DMS53 (cell line): ENCODE measurements around the gene PEBP1.
A peak's percentile ranks its signal among the peaks of the same experiment; 100 is the strongest.
"Not testable (repeated sequence)": the region's sequence is repeated elsewhere in the genome, so short reads cannot be mapped to it uniquely, and the experiment has no call there.

Experiments
- DNase-seq: peaks from one replicate; lab custom pipeline; 2025; lab: John Stamatoyannopoulos, UW

Gene PEBP1

GRCh38 chr12:118135788-118136558 is at the start of gene PEBP1:
TSS of gene PEBP1 (plus strand) at chr12:118136124. CDS start at chr12:118136210, 86 bp downstream.
- DNase-seq, result peak; percentile 98

GRCh38 chr12:118089782-118090181 is 46.1 kb upstream of the PEBP1 start:
- no peak for DNase-seq

- DNase-seq, result no peak
Observed at GRCh38 chr12:118094039-118094438, 41.9 kb upstream of the PEBP1 start.

GRCh38 chr12:118098401-118098800 is 37.5 kb upstream of the PEBP1 start:
- no peak for DNase-seq

GRCh38 chr12:118098911-118099671 is 36.8 kb upstream of the PEBP1 start:
- peak; percentile 96 for DNase-seq

- DNase-seq, result no peak
Observed at GRCh38 chr12:118101051-118101450, 34.9 kb upstream of the PEBP1 start.

- DNase-seq, result peak; percentile 51
Observed at GRCh38 chr12:118102070-118102469, 33.9 kb upstream of the PEBP1 start.

GRCh38 chr12:118102609-118103008 is 33.3 kb upstream of the PEBP1 start:
- DNase-seq, result peak; percentile 46

GRCh38 chr12:118103201-118103600 is 32.7 kb upstream of the PEBP1 start:
- peak; percentile 72 for DNase-seq

GRCh38 chr12:118103601-118104382 is 32.1 kb upstream of the PEBP1 start, which contains the start of gene VSIG10:
TSS of gene VSIG10 (minus strand) at chr12:118104011. CDS start at chr12:118103671, 340 bp downstream.
- peak; percentile 95 for DNase-seq

GRCh38 chr12:118107011-118107410 is 28.9 kb upstream of the PEBP1 start:
- peak; percentile 27 for DNase-seq

- DNase-seq, result no peak
Observed at GRCh38 chr12:118107694-118108093, 28.2 kb upstream of the PEBP1 start.

GRCh38 chr12:118109088-118109487 is 26.8 kb upstream of the PEBP1 start:
- no peak for DNase-seq

- DNase-seq, result no peak
Observed at GRCh38 chr12:118119449-118119879, 16.5 kb upstream of the PEBP1 start.

- DNase-seq, result peak; percentile 93
Observed at GRCh38 chr12:118120579-118121363, 15.2 kb upstream of the PEBP1 start.

- no peak for DNase-seq
Observed at GRCh38 chr12:118122264-118122663, 13.7 kb upstream of the PEBP1 start.

- DNase-seq, result no peak
Observed at GRCh38 chr12:118124333-118124874, 11.5 kb upstream of the PEBP1 start.

- DNase-seq, result no peak
Observed at GRCh38 chr12:118125743-118126118, 10.2 kb upstream of the PEBP1 start.

GRCh38 chr12:118126119-118126757 is 9.7 kb upstream of the PEBP1 start:
- DNase-seq, result no peak

- no peak for DNase-seq
Observed at GRCh38 chr12:118127867-118128266, 8.1 kb upstream of the PEBP1 start.

GRCh38 chr12:118129436-118129835 is 6.5 kb upstream of the PEBP1 start:
- not testable (repeated sequence) for DNase-seq
